ENCODE results near the gene CSKMT. TPM values are rescaled to one million over a fixed set of nuclear protein-coding genes. Genes with fewer than 3 reads are reported as not detected.
A peak's percentile ranks its signal among the peaks of the same experiment; 100 is the strongest.

The CSKMT gene
- total and polyA plus RNA-seq, 2 donors (not counting 1 experiment from before 2014, with no cell fraction given): 39.0 to 57.3 TPM

DNA sequence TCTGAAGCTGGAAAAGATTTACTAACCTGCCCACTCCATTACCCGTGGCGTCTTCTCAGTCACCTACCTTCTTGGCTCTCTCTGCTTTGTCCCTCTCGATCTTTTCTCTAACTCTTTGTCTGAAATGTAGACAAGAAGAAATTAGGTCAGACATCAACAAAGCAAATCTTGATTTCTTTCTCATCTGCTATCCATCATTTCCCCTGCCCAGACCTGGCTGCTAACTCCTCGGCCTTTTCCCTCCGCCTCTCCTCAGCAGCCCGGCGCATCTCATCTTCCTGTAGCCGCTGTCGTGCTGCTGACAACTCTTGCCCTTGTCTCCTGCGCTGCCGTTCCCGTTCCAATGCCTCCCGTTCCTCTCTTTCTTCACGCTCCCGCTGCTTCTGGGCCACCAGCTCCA, 12.6 kb downstream of the CSKMT start:
- H3K4me3 ChIP-seq (ENCODE audit: control extremely low read depth in 1 of 5, extremely low read depth in 1 of 5, insufficient read depth in 1 of 5, low read depth in 2 of 5, low read length in 4 of 5): peak overlapping the region in 3 of 5 experiments; percentile 71 to 99 (median 99)
- no peaks in the 10 kb centered on the region for H3K27me3 ChIP-seq (replicated peaks in 1 of 4; ENCODE audit: control extremely low read depth in 1 of 4, control insufficient read depth in 3 of 4, insufficient read depth in 4 of 4, low read length in 3 of 4)
- peaks cover 1 to 27% of the 10 kb centered on the region in 2 experiments for H3K36me3 ChIP-seq (replicated peaks in 1 of 2; ENCODE audit: control extremely low read depth in 1 of 2, control insufficient read depth in 1 of 2, extremely low read depth in 1 of 2, insufficient read depth in 2 of 2, low read length in 1 of 2)
- H4K20me1 ChIP-seq (ENCODE audit: control insufficient read depth, insufficient read depth, low read length, poor library complexity, severe bottlenecking): peaks cover 2% of the 10 kb centered on the region
- peak overlapping the region; percentile 90 for H3K4me2 ChIP-seq (replicated peaks; ENCODE audit: low read depth, low read length, poor library complexity, severe bottlenecking)
- H3K27ac ChIP-seq (ENCODE audit: low read length in 2 of 2): peak overlapping the region in 1 of 2 donors; percentile 99
- H3K27ac Mint-ChIP-seq: peak overlapping the region; percentile 93
- intact Hi-C loops (cut with micrococcal nuclease): loop anchor here (2.0 kb wide), 1 partner anchor 13 kb away; the partner anchor contains the start of genes C11orf98 and CSKMT
- H3K9me3 Mint-ChIP-seq (ENCODE audit: insufficient read depth): no peaks in the 10 kb centered on the region
- ATAC-seq (ENCODE audit: low read depth): no peak
- 100% methylated on average over 8 of the region's 15 CpGs for WGBS (ENCODE audit: insufficient coverage)
- peaks cover 40% of the 10 kb centered on the region for H3K4me1 Mint-ChIP-seq
- H3K4me1 ChIP-seq (ENCODE audit: control insufficient read depth in 2 of 2, insufficient read depth in 2 of 2, low read length in 2 of 2): peaks cover 16 to 28% of the 10 kb centered on the region in 2 donors
- peak overlapping the region; percentile 88 for H3K4me3 Mint-ChIP-seq
- H3K27me3 Mint-ChIP-seq: no peaks in the 10 kb centered on the region
- no peak for DNase-seq
- ChIA-PET CTCF (no interaction called here), POLR2A (interaction anchor here (1.0 to 1.9 kb wide), 3 partner anchors 10 to 12 kb away, joined by 3 to 6 read pairs (median 5); partner anchors contain the start of genes C11orf98 and CSKMT)
- H3K79me2 ChIP-seq (ENCODE audit: control insufficient read depth, insufficient read depth, low read length): peaks cover 48% of the 10 kb centered on the region
- no peak for TF ChIP-seq EZH2 (IDR thresholded peaks at IDR 0.05; ENCODE audit: borderline replicate concordance, insufficient read depth, low read depth, low read length, poor library complexity, severe bottlenecking)
- TF ChIP-seq, protein P1, sequence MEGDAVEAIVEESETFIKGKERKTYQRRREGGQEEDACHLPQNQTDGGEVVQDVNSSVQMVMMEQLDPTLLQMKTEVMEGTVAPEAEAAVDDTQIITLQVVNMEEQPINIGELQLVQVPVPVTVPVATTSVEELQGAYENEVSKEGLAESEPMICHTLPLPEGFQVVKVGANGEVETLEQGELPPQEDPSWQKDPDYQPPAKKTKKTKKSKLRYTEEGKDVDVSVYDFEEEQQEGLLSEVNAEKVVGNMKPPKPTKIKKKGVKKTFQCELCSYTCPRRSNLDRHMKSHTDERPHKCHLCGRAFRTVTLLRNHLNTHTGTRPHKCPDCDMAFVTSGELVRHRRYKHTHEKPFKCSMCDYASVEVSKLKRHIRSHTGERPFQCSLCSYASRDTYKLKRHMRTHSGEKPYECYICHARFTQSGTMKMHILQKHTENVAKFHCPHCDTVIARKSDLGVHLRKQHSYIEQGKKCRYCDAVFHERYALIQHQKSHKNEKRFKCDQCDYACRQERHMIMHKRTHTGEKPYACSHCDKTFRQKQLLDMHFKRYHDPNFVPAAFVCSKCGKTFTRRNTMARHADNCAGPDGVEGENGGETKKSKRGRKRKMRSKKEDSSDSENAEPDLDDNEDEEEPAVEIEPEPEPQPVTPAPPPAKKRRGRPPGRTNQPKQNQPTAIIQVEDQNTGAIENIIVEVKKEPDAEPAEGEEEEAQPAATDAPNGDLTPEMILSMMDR (IDR thresholded peaks at IDR 0.05): no peak
- no peaks in the 10 kb centered on the region for H3K9me3 ChIP-seq (ENCODE audit: control extremely low read depth in 1 of 3, control insufficient read depth in 2 of 3, insufficient read depth in 1 of 3, low read length in 2 of 3)
- no peak overlapping the region for H2AFZ ChIP-seq (ENCODE audit: insufficient read depth, low read depth, low read length, poor library complexity, severe bottlenecking)
- peak overlapping the region; percentile 99 for H3K9ac ChIP-seq (ENCODE audit: low read length)

DNA sequence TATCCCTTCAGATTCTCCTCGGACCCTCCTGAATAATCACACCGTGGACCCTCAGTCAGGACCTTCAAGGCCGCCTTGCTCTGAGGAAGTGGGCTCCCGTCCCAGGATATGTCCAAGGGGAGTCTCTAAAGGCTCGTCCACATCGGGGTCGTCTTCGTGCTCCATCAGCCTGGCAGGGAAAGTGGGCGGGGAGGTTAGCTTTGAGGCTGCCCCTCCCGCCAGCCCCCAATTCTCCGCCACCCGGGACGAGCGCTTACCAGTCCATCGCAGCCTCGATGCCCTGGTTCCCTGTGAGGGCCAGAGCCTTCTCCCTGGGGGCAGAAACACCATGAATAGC, 13.3 kb downstream of the CSKMT start:
- TF ChIP-seq, protein P1 (IDR thresholded peaks at IDR 0.05): no peak
- TF ChIP-seq EZH2 (IDR thresholded peaks at IDR 0.05; ENCODE audit: borderline replicate concordance, insufficient read depth, low read depth, low read length, poor library complexity, severe bottlenecking): no peak
- ChIA-PET POLR2A (interaction anchor here (1.0 to 3.2 kb wide), 4 partner anchors 11 to 87 kb away, joined by 3 to 16 read pairs (median 5); partner anchors contain the start of genes C11orf98, CSKMT, EML3 and TUT1), CTCF (interaction anchor here (1.5 kb wide), 1 partner anchor 83 kb away, joined by 3 read pairs; the partner anchor contains the start of gene POLR2G)
- H3K4me1 ChIP-seq (ENCODE audit: control insufficient read depth in 2 of 2, insufficient read depth in 2 of 2, low read length in 2 of 2): peaks cover 9 to 21% of the 10 kb centered on the region in 2 donors
- H3K79me2 ChIP-seq (ENCODE audit: control insufficient read depth, insufficient read depth, low read length): peaks cover 41% of the 10 kb centered on the region
- H2AFZ ChIP-seq (ENCODE audit: insufficient read depth, low read depth, low read length, poor library complexity, severe bottlenecking): peak overlapping the region; percentile 96
- peak overlapping the region; percentile 93 for H3K27ac Mint-ChIP-seq
- H4K20me1 ChIP-seq (ENCODE audit: control insufficient read depth, insufficient read depth, low read length, poor library complexity, severe bottlenecking): no peaks in the 10 kb centered on the region
- peaks cover 1 to 24% of the 10 kb centered on the region in 2 experiments for H3K36me3 ChIP-seq (replicated peaks in 1 of 2; ENCODE audit: control extremely low read depth in 1 of 2, control insufficient read depth in 1 of 2, extremely low read depth in 1 of 2, insufficient read depth in 2 of 2, low read length in 1 of 2)
- peak overlapping the region; percentile 71 to 99 (median 98) for H3K4me3 ChIP-seq (ENCODE audit: control extremely low read depth in 1 of 5, extremely low read depth in 1 of 5, insufficient read depth in 1 of 5, low read depth in 2 of 5, low read length in 4 of 5)
- peak overlapping the region; percentile 90 for H3K4me2 ChIP-seq (replicated peaks; ENCODE audit: low read depth, low read length, poor library complexity, severe bottlenecking)
- H3K27ac ChIP-seq (ENCODE audit: low read length in 2 of 2): peak overlapping the region; percentile 83 to 99
- H3K27me3 Mint-ChIP-seq: no peaks in the 10 kb centered on the region
- H3K9ac ChIP-seq (ENCODE audit: low read length): peak overlapping the region; percentile 99
- peaks cover 34% of the 10 kb centered on the region for H3K4me1 Mint-ChIP-seq
- intact Hi-C loops (cut with micrococcal nuclease): loop anchor here (2.0 kb wide), 1 partner anchor 14 kb away; the partner anchor contains the start of genes C11orf98 and CSKMT
- H3K4me3 Mint-ChIP-seq: peak overlapping the region; percentile 88
- DNase-seq (peak; percentile 29), ATAC-seq (ENCODE audit: low read depth) (no peak)
- 1% methylated on average over 11 of the region's 16 CpGs for WGBS (ENCODE audit: insufficient coverage)
- no peaks in the 10 kb centered on the region for H3K9me3 ChIP-seq (ENCODE audit: control extremely low read depth in 1 of 3, control insufficient read depth in 2 of 3, insufficient read depth in 1 of 3, low read length in 2 of 3)
- H3K9me3 Mint-ChIP-seq (ENCODE audit: insufficient read depth): no peaks in the 10 kb centered on the region
- no peaks in the 10 kb centered on the region for H3K27me3 ChIP-seq (replicated peaks in 1 of 4; ENCODE audit: control extremely low read depth in 1 of 4, control insufficient read depth in 3 of 4, insufficient read depth in 4 of 4, low read length in 3 of 4)
